Measurements from ENCODE around the gene KNL1. TPM values are rescaled to one million over a fixed set of nuclear protein-coding genes. Genes with fewer than 3 reads are reported as not detected.

KNL1 gene
- total and polyA plus RNA-seq, 2 of the 8 experiments (the other 6 are each of a cell fraction or from before 2014, with no cell fraction given) = 4.4 to 22.5 TPM

- no peak for TF ChIP-seq RNF2 (IDR thresholded peaks at IDR 0.05; ENCODE audit: borderline replicate concordance, low read depth, low read length, missing control alignments, poor library complexity, severe bottlenecking)
- no peak for TF ChIP-seq CTBP2 (IDR thresholded peaks at IDR 0.05; ENCODE audit: borderline replicate concordance, insufficient read depth, insufficient read length, low read length)
- TF ChIP-seq E2F6 (IDR thresholded peaks at IDR 0.05) = no peak
- TF ChIP-seq KDM1A (IDR thresholded peaks at IDR 0.05; ENCODE audit: borderline replicate concordance, low read length) = no peak
- TF ChIP-seq BACH1 (IDR thresholded peaks at IDR 0.05; ENCODE audit: low read length) = no peak
- no peak for TF ChIP-seq SAP30 (IDR thresholded peaks at IDR 0.05; ENCODE audit: insufficient read depth, insufficient replicate concordance, low read length)
- TF ChIP-seq CHD2 (IDR thresholded peaks at IDR 0.05; ENCODE audit: low read length) = no peak
- TF ChIP-seq NRF1 (IDR thresholded peaks at IDR 0.05; ENCODE audit: low read depth, low read length) = no peak
- TF ChIP-seq RXRA (IDR thresholded peaks at IDR 0.05; ENCODE audit: insufficient read depth, low read depth, low read length) = no peak
- TF ChIP-seq CBX8 (IDR thresholded peaks at IDR 0.05; ENCODE audit: borderline replicate concordance, low read depth, low read length) = no peak
- 0 out of 2 replicates have a peak, but pooled peaks have one; percentile 18 for TF ChIP-seq TEAD4 (IDR thresholded peaks at IDR 0.05; ENCODE audit: low read depth, low read length)
- TF ChIP-seq PHF8 (conservative IDR thresholded peaks at IDR 0.05; ENCODE audit: low read depth, low read length) = no peak; the same call in 1 of the 2 replicates
- no peak for TF ChIP-seq MAFK (IDR thresholded peaks at IDR 0.05; ENCODE audit: low read depth, low read length)
- no peak for TF ChIP-seq CEBPB (IDR thresholded peaks at IDR 0.05; ENCODE audit: low read depth, low read length)
- no peak for TF ChIP-seq SIRT6 (IDR thresholded peaks at IDR 0.05; ENCODE audit: low read length)
- no peak for TF ChIP-seq MAX (IDR thresholded peaks at IDR 0.05)
- no peak for TF ChIP-seq EP300 (IDR thresholded peaks at IDR 0.05; ENCODE audit: borderline replicate concordance in 1 of 2, low read depth in 2 of 2, low read length in 2 of 2)
- TF ChIP-seq EZH2 (IDR thresholded peaks at IDR 0.05; ENCODE audit: low read depth, low read length, severe bottlenecking) = no peak
- TF ChIP-seq ZNF274 (IDR thresholded peaks at IDR 0.05; ENCODE audit: borderline replicate concordance, extremely low read depth, low read length) = no peak
- no peak for TF ChIP-seq TCF12 (IDR thresholded peaks at IDR 0.05; ENCODE audit: low read depth, low read length)
- peak; percentile 97 for TF ChIP-seq RBBP5 (IDR thresholded peaks at IDR 0.05; ENCODE audit: borderline replicate concordance, low read depth, low read length)
- TF ChIP-seq RAD21 (IDR thresholded peaks at IDR 0.05 in 1 of 2, conservative IDR thresholded peaks at IDR 0.05 in 1 of 2; ENCODE audit: low read depth in 2 of 2, low read length in 2 of 2) = no peak
- TF ChIP-seq BRCA1 (IDR thresholded peaks at IDR 0.05; ENCODE audit: low read depth, low read length) = no peak
- no peak for TF ChIP-seq EGR1 (IDR thresholded peaks at IDR 0.05; ENCODE audit: borderline replicate concordance, low read depth, low read length)
Measured at GRCh38 chr15:40594429-40594836, 384 bp downstream of the KNL1 start (continued).

Measured in H1 (cell line).